Tibial artery (tissue), 4 donors: ENCODE measurements around the gene NACAD.

Experiments used
- DNase-seq, 2 donors: peaks; one replicate each; pipeline ENCODE4 v3.0.0-alpha.2; 2019
- H3K27ac ChIP-seq, 2 donors: fragments of 200-600 bp; sonication (generic) in 1 of 2; 1 replicate in 1 of 2; 2 replicates in 1 of 2; pipeline ENCODE4 v1.5.1; 2018 to 2019; ENCODE audit warnings: mild to moderate bottlenecking in 1 of 2
- H3K27me3 ChIP-seq, 2 donors: fragments of 200-600 bp; sonication (generic) in 1 of 2; one replicate each; pipeline versions ENCODE4 v1.5.1 to v1.6.0; 2016 to 2019
- H3K36me3 ChIP-seq, 3 donors: fragments of 200-600 bp; sonication (generic) in 2 of 3; one replicate each; pipeline ENCODE4 v1.5.1; 2016 to 2019; ENCODE audit warnings: mild to moderate bottlenecking in 2 of 3
- H3K4me1 ChIP-seq, 4 donors: fragments of 200-600 bp; sonication (generic) in 2 of 4; 1 replicate in 3 of 4; 2 replicates in 1 of 4; pipeline ENCODE4 v1.5.1; 2016 to 2019
- H3K4me3 ChIP-seq, 2 donors: fragments of 200-600 bp; sonication (generic) in 1 of 2; 1 replicate in 1 of 2; 2 replicates in 1 of 2; pipeline ENCODE4 v1.5.1; 2018 to 2019; ENCODE audit warnings: mild to moderate bottlenecking in 2 of 2
- H3K9me3 ChIP-seq, 3 donors: fragments of 200-600 bp; sonication (generic) in 1 of 3; one replicate each; pipeline ENCODE4 v1.5.1; 2016 to 2019
- CTCF ChIP-seq, 2 experiments: fragments of 200-600 bp in 1 of 2; fragments of 450-650 bp in 1 of 2; IDR thresholded peaks; one replicate each; pipeline ENCODE4 v1.5.1; 2017 to 2019; ENCODE audit warnings: antibody characterized with exemption in 2 of 2, mild to moderate bottlenecking in 1 of 2, moderate library complexity in 1 of 2
- intact Hi-C: fragments of 100-400 bp; cut with DNase I; formaldehyde crosslinking; loops from one replicate; pipeline ENCODE4 v1.15.0; 2023; ENCODE audit warnings: low total_unique reads

Gene NACAD

GRCh38 chr7:45132708-45133320 is 44.0 kb upstream of the NACAD start:
- Histone ChIP-seq H3K27ac (no peak overlapping the region), H3K27me3 (peaks cover 0 to 12% of the 10 kb centered on the region in 2 donors), H3K4me3 (no peak overlapping the region), H3K9me3 (no peaks in the 10 kb centered on the region), H3K36me3 (no peaks in the 10 kb centered on the region), H3K4me1 (no peaks in the 10 kb centered on the region)
- no peak for TF ChIP-seq CTCF (IDR thresholded peaks at IDR 0.05)
- intact Hi-C loops = loop anchor here (10.0 kb wide), 2 partner anchors 168 to 278 kb away; no protein-coding TSS in a partner anchor
- no peak for DNase-seq

- Histone ChIP-seq H3K9me3 (no peaks in the 10 kb centered on the region), H3K4me3 (no peak overlapping the region), H3K4me1 (no peaks in the 10 kb centered on the region), H3K36me3 (no peaks in the 10 kb centered on the region), H3K27me3 (peaks cover 0 to 12% of the 10 kb centered on the region in 2 donors), H3K27ac (no peak overlapping the region)
- no peak for TF ChIP-seq CTCF (IDR thresholded peaks at IDR 0.05)
- DNase-seq = no peak
- intact Hi-C loops = loop anchor here (10.0 kb wide), 2 partner anchors 167 to 277 kb away; no protein-coding TSS in a partner anchor
Measured at GRCh38 chr7:45131891-45132290, 43.1 kb upstream of the NACAD start.

GRCh38 chr7:45130910-45131309 is 42.1 kb upstream of the NACAD start:
- intact Hi-C loops = loop anchor here (10.0 kb wide), 2 partner anchors 166 to 276 kb away; no protein-coding TSS in a partner anchor

GRCh38 chr7:45129906-45130305 is 41.1 kb upstream of the NACAD start:
- H3K4me3 ChIP-seq = no peak overlapping the region
- H3K4me1 ChIP-seq = no peaks in the 10 kb centered on the region
- no peaks in the 10 kb centered on the region for H3K9me3 ChIP-seq
- no peak for DNase-seq
- no peaks in the 10 kb centered on the region for H3K36me3 ChIP-seq
- TF ChIP-seq CTCF (IDR thresholded peaks at IDR 0.05) = no peak
- H3K27me3 ChIP-seq = peaks cover 0 to 12% of the 10 kb centered on the region in 2 donors
- intact Hi-C loops = loop anchor here (10.0 kb wide), 2 partner anchors 165 to 275 kb away; no protein-coding TSS in a partner anchor
- no peak overlapping the region for H3K27ac ChIP-seq

More at GRCh38 chr7:45130910-45131309, 42.1 kb upstream of the NACAD start:
- TF ChIP-seq CTCF (IDR thresholded peaks at IDR 0.05) = no peak
- Histone ChIP-seq H3K9me3 (no peaks in the 10 kb centered on the region), H3K36me3 (no peaks in the 10 kb centered on the region), H3K27me3 (peaks cover 0 to 12% of the 10 kb centered on the region in 2 donors), H3K4me1 (no peaks in the 10 kb centered on the region), H3K4me3 (no peak overlapping the region), H3K27ac (no peak overlapping the region)
- DNase-seq = no peak

GRCh38 chr7:45129181-45129800 is 40.5 kb upstream of the NACAD start:
- H3K27me3 ChIP-seq = peaks cover 0 to 12% of the 10 kb centered on the region in 2 donors
- no peak overlapping the region for H3K27ac ChIP-seq
- H3K4me3 ChIP-seq = no peak overlapping the region
- intact Hi-C loops = no loop called here
- TF ChIP-seq CTCF (IDR thresholded peaks at IDR 0.05) = no peak
- H3K9me3 ChIP-seq = no peaks in the 10 kb centered on the region
- H3K4me1 ChIP-seq = no peaks in the 10 kb centered on the region
- no peaks in the 10 kb centered on the region for H3K36me3 ChIP-seq
- DNase-seq = no peak
